ENCODE measurements around the gene TPST1.

GRCh38 chr7:66308411-66308810, 103.3 kb downstream of the TPST1 start:
- TF ChIP-seq POLR2A (IDR thresholded peaks at IDR 0.05) (no peak), CTCF (IDR thresholded peaks at IDR 0.05) (no peak)

All from thyroid gland (tissue), 4 donors.